Skin epidermis (tissue), 12 donors: ENCODE data around the gene TMEM201.
A peak's percentile ranks its signal among the peaks of the same experiment; 100 is the strongest.

Experiments used
- H3K27ac ChIP-seq, 21 experiments: fragments of 200-600 bp; sonication (generic) in 11 of 21; one replicate each; pipeline ENCODE4 v1.5.0; 2020; ENCODE audit warnings: mild to moderate bottlenecking in 3 of 21, inconsistent platforms in 2 of 21, moderate library complexity in 2 of 21
- H3K4me3 ChIP-seq, 7 experiments: fragments of 200-600 bp; sonication (generic) in 2 of 7; one replicate each; pipeline ENCODE4 v1.5.0; 2020; ENCODE audit warnings: inconsistent platforms in 2 of 7, mild to moderate bottlenecking in 2 of 7, moderate library complexity in 1 of 7

TMEM201 gene

GRCh38 chr1:9576903-9577302 is 11.8 kb upstream of the TMEM201 start:
- Histone ChIP-seq H3K4me3 (no peak overlapping the region), H3K27ac (no peak overlapping the region)

GRCh38 chr1:9577423-9577822 is 11.3 kb upstream of the TMEM201 start:
- Histone ChIP-seq H3K4me3 (no peak overlapping the region), H3K27ac (no peak overlapping the region)

- Histone ChIP-seq H3K27ac (no peak overlapping the region), H3K4me3 (no peak overlapping the region)
Measured at GRCh38 chr1:9580942-9581341, 7.8 kb upstream of the TMEM201 start.

GRCh38 chr1:9586147-9586766 is 2.5 kb upstream of the TMEM201 start:
- Histone ChIP-seq H3K4me3 (no peak overlapping the region), H3K27ac (no peak overlapping the region)

GRCh38 chr1:9589144-9589718 is 520 bp downstream of the TMEM201 start:
- H3K27ac ChIP-seq, result peak overlapping the region in 16 of 21 experiments; percentile 10 to 79 (median 58)

GRCh38 chr1:9589719-9590157 is 1.0 kb downstream of the TMEM201 start:
- peak overlapping the region in 12 of 21 experiments; percentile 29 to 79 (median 60) for H3K27ac ChIP-seq

More at GRCh38 chr1:9589144-9589718, 520 bp downstream of the TMEM201 start:
- peak overlapping the region; percentile 46 to 73 (median 64) for H3K4me3 ChIP-seq

GRCh38 chr1:9590201-9590600 is 1.5 kb downstream of the TMEM201 start:
- Histone ChIP-seq H3K27ac (peak overlapping the region in 1 of 21 experiments; percentile 29), H3K4me3 (no peak overlapping the region)

More at GRCh38 chr1:9589719-9590157, 1.0 kb downstream of the TMEM201 start:
- peak overlapping the region; percentile 46 to 73 (median 64) for H3K4me3 ChIP-seq

GRCh38 chr1:9590945-9591668 is 2.4 kb downstream of the TMEM201 start:
- no peak overlapping the region for H3K4me3 ChIP-seq
- H3K27ac ChIP-seq, result no peak overlapping the region

- Histone ChIP-seq H3K4me3 (no peak overlapping the region), H3K27ac (no peak overlapping the region)
Measured at GRCh38 chr1:9591669-9592509, 3.2 kb downstream of the TMEM201 start.

GRCh38 chr1:9592510-9593075 is 3.9 kb downstream of the TMEM201 start:
- Histone ChIP-seq H3K27ac (peak overlapping the region in 8 of 21 experiments; percentile 3 to 71 (median 46)), H3K4me3 (no peak overlapping the region)

GRCh38 chr1:9593147-9593491 is 4.4 kb downstream of the TMEM201 start:
- peak overlapping the region in 14 of 21 experiments; percentile 3 to 71 (median 40) for H3K27ac ChIP-seq
- H3K4me3 ChIP-seq, result no peak overlapping the region

- Histone ChIP-seq H3K27ac (peak overlapping the region in 14 of 21 experiments; percentile 3 to 71 (median 40)), H3K4me3 (no peak overlapping the region)
Measured at GRCh38 chr1:9593492-9594465, 5.1 kb downstream of the TMEM201 start.

GRCh38 chr1:9594471-9595155 is 5.9 kb downstream of the TMEM201 start:
- Histone ChIP-seq H3K27ac (peak overlapping the region in 1 of 21 experiments; percentile 71), H3K4me3 (no peak overlapping the region)

- Histone ChIP-seq H3K27ac (no peak overlapping the region), H3K4me3 (no peak overlapping the region)
Measured at GRCh38 chr1:9595156-9595967, 6.7 kb downstream of the TMEM201 start.

- Histone ChIP-seq H3K4me3 (no peak overlapping the region), H3K27ac (no peak overlapping the region)
Measured at GRCh38 chr1:9595968-9596340, 7.2 kb downstream of the TMEM201 start.

GRCh38 chr1:9596415-9597123 is 7.9 kb downstream of the TMEM201 start:
- Histone ChIP-seq H3K27ac (no peak overlapping the region), H3K4me3 (no peak overlapping the region)
